HepG2 (cell line): ENCODE data around the gene FAM174C. TPM values are rescaled to one million over a fixed set of nuclear protein-coding genes. Genes with fewer than 3 reads are reported as not detected.
A peak's percentile ranks its signal among the peaks of the same experiment; 100 is the strongest.

Experiments used
- CBFB ChIP-seq: sonication (generic); formaldehyde crosslinking; IDR thresholded peaks from 2 replicates; pipeline ENCODE4 v1.4.0; 2020; ENCODE audit warnings: missing genetic modification reagents
- FOXA1 ChIP-seq, 2 experiments: fragments of 450-650 bp in 1 of 2; sonication (generic) in 1 of 2; formaldehyde crosslinking in 1 of 2; IDR thresholded peaks; 2 replicates each; pipeline versions ENCODE4 v1.4.0 to v1.6.1; 2016 to 2020; ENCODE audit warnings: missing genetic modification reagents in 1 of 2
- JUN ChIP-seq: sonication (generic); formaldehyde crosslinking; IDR thresholded peaks from 2 replicates; pipeline ENCODE4 v1.4.0; 2020; ENCODE audit warnings: mild to moderate bottlenecking, missing genetic modification reagents
- NFRKB ChIP-seq: fragments of 450-650 bp; IDR thresholded peaks from 2 replicates; pipeline ENCODE4 v1.6.1; 2017
- PAX8 ChIP-seq: sonication (generic); formaldehyde crosslinking; IDR thresholded peaks from 2 replicates; pipeline ENCODE4 v1.8.0; 2022; ENCODE audit warnings: mild to moderate bottlenecking, missing genetic modification reagents, borderline replicate concordance
- SCMH1 ChIP-seq: sonication (generic); formaldehyde crosslinking; IDR thresholded peaks from 2 replicates; pipeline ENCODE4 v1.9.0; 2021; ENCODE audit warnings: missing genetic modification reagents, mild to moderate bottlenecking, borderline replicate concordance
- SMARCC2 ChIP-seq: fragments of 450-650 bp; IDR thresholded peaks from 2 replicates; pipeline ENCODE4 v1.6.1; 2017; ENCODE audit warnings: antibody characterized with exemption, mild to moderate bottlenecking
- TBP ChIP-seq: sonication (generic); formaldehyde crosslinking; IDR thresholded peaks from 2 replicates; pipeline ENCODE4 v1.5.0; 2020; ENCODE audit warnings: missing genetic modification reagents
- ZC3H13 ChIP-seq: sonication (generic); formaldehyde crosslinking; IDR thresholded peaks from 2 replicates; pipeline ENCODE4 v1.8.1; 2023; ENCODE audit warnings: mild to moderate bottlenecking, missing genetic modification reagents, moderate library complexity
- ZFP36L1 ChIP-seq: sonication (generic); formaldehyde crosslinking; IDR thresholded peaks from 2 replicates; pipeline ENCODE4 v1.8.0; 2022; ENCODE audit warnings: mild to moderate bottlenecking, missing genetic modification reagents, moderate library complexity
- ZNF432 ChIP-seq: sonication (generic); formaldehyde crosslinking; IDR thresholded peaks from 2 replicates; pipeline ENCODE4 v1.5.0; 2020; ENCODE audit warnings: missing genetic modification reagents, mild to moderate bottlenecking, borderline replicate concordance
- ZNF510 ChIP-seq: sonication (generic); formaldehyde crosslinking; IDR thresholded peaks from 2 replicates; pipeline ENCODE4 v1.4.0; 2020; ENCODE audit warnings: low read depth, mild to moderate bottlenecking, missing genetic modification reagents
- ZNF737 ChIP-seq: sonication (generic); formaldehyde crosslinking; IDR thresholded peaks from 2 replicates; pipeline ENCODE4 v1.5.0; 2020; ENCODE audit warnings: missing genetic modification reagents, mild to moderate bottlenecking, borderline replicate concordance
- polyA plus RNA-seq, 8 experiments: library from polyadenylated mRNA; depleted of rRNA in 3 of 8; stranded (reverse) in 7 of 8; unstranded in 1 of 8; fragments of >200 nt; fragmentation: Illumina TruSeq in 4 of 8; extraction: Trizol in 4 of 8; gene quantifications; 2 replicates each; pipeline versions ENCODE4 v1.2.1 to v1.2.3, GENCODE V29; 2011 to 2016; ENCODE audit warnings: low read depth in 4 of 8, missing spikeins in 1 of 8, mixed read lengths in 1 of 8; ENCODE audit not compliant: insufficient read depth in 1 of 8
- total RNA-seq, 5 experiments: library from RNA; depleted of rRNA; stranded (reverse); fragments of >200 nt; fragmentation: Illumina TruSeq; extraction: Trizol; gene quantifications; 2 replicates each; pipeline ENCODE4 v1.2.3, GENCODE V29; 2016; ENCODE audit warnings: low read depth in 1 of 5
- TF ChIP-seq, protein P1 (sequence below): sonication (generic); formaldehyde crosslinking; IDR thresholded peaks from 2 replicates; pipeline ENCODE4 v1.5.0; 2020; ENCODE audit warnings: mild to moderate bottlenecking, missing genetic modification reagents
- TF ChIP-seq, protein P2 (sequence below): sonication (generic); formaldehyde crosslinking; IDR thresholded peaks from 2 replicates; pipeline ENCODE4 v1.5.0; 2020; ENCODE audit warnings: missing genetic modification reagents, mild to moderate bottlenecking, borderline replicate concordance
- TF ChIP-seq, protein P3 (sequence below), 2 experiments: sonication (generic) in 1 of 2; formaldehyde crosslinking in 1 of 2; IDR thresholded peaks; 2 replicates each; pipeline versions ENCODE4 v1.4.0 to v1.6.1; 2016 to 2020; ENCODE audit warnings: borderline replicate concordance in 1 of 2, low read depth in 1 of 2, mild to moderate bottlenecking in 1 of 2, missing genetic modification reagents in 1 of 2
- TF ChIP-seq, protein P4 (sequence below): sonication (generic); formaldehyde crosslinking; IDR thresholded peaks from 2 replicates; pipeline ENCODE4 v1.4.0; 2020; ENCODE audit warnings: missing genetic modification reagents, mild to moderate bottlenecking, borderline replicate concordance
- TF ChIP-seq, protein P5 (sequence below): IDR thresholded peaks from 2 replicates; pipeline ENCODE4 v1.6.1; 2016; ENCODE audit warnings: low read depth, borderline replicate concordance

FAM174C gene
- total and polyA plus RNA-seq, 2 of the 13 experiments (the other 11 are each of a cell fraction or from before 2014, with no cell fraction given) = 19.5 to 31.3 TPM

DNA sequence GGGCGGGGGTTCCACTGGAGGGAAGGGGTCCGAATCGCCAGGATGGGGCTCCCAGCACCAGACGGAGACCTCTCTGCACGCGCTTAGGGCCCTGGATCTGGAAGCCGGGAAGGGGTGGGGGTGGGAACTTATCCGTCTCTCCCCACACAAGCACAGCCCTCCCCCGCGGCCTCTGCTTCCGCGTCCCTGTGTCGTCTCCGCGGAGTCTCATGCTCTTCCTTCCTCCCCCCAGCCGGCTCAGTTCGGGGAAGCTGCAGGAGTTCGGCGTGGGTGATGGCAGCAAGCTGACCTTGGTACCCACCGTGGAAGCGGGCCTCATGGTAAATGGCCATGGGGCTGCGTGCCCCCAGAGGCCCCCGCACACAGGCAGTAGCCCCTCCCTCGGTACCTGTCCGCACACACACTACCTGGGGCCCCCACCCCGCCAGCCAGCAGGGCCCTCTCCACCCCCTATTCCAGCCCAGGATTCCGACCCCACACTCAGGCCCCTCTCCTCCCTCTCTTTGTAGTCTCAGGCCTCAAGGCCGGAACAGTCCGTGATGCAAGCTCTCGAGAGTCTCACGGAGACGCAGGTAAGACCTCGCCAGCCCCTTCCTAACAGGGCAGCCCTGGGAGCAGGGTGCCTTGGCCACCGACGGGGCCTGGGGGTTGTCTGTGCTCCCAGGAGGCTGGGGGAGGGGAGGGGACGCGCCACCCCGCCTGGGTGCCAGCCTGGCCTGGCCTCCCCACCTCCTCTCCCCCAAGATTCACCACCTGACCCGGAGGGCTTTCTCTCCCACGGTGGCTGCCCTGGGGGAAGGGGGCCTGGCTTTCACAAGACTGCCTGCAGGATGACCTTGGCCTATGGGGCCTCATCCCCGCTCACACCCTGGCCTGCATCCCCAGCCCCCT is 23.8 kb upstream of the FAM174C start (continued):
- TF ChIP-seq, protein P1, sequence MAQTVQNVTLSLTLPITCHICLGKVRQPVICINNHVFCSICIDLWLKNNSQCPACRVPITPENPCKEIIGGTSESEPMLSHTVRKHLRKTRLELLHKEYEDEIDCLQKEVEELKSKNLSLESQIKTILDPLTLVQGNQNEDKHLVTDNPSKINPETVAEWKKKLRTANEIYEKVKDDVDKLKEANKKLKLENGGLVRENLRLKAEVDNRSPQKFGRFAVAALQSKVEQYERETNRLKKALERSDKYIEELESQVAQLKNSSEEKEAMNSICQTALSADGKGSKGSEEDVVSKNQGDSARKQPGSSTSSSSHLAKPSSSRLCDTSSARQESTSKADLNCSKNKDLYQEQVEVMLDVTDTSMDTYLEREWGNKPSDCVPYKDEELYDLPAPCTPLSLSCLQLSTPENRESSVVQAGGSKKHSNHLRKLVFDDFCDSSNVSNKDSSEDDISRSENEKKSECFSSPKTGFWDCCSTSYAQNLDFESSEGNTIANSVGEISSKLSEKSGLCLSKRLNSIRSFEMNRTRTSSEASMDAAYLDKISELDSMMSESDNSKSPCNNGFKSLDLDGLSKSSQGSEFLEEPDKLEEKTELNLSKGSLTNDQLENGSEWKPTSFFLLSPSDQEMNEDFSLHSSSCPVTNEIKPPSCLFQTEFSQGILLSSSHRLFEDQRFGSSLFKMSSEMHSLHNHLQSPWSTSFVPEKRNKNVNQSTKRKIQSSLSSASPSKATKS (CRISPR knock-in tag) = no peak
- no peak for TF ChIP-seq ZNF510 (CRISPR knock-in tag)
- peak; percentile 82 for TF ChIP-seq ZC3H13 (CRISPR knock-in tag)
- TF ChIP-seq, protein P2, sequence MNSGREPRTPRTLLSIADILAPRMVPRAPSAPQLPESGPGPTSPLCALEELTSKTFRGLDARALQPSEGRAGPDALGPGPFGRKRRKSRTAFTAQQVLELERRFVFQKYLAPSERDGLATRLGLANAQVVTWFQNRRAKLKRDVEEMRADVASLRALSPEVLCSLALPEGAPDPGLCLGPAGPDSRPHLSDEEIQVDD (CRISPR knock-in tag) = no peak
- TF ChIP-seq ZNF432 (CRISPR knock-in tag) = no peak
- TF ChIP-seq NFRKB = no peak
- TF ChIP-seq JUN (CRISPR knock-in tag) = no peak
- TF ChIP-seq FOXA1 (IDR thresholded peaks at IDR 0.05) = no peak
- TF ChIP-seq FOXA1 (CRISPR knock-in tag; IDR thresholded peaks at IDR 0.05) = no peak
- TF ChIP-seq PAX8 (CRISPR knock-in tag) = no peak
- no peak for TF ChIP-seq SMARCC2
- TF ChIP-seq, protein P3, sequence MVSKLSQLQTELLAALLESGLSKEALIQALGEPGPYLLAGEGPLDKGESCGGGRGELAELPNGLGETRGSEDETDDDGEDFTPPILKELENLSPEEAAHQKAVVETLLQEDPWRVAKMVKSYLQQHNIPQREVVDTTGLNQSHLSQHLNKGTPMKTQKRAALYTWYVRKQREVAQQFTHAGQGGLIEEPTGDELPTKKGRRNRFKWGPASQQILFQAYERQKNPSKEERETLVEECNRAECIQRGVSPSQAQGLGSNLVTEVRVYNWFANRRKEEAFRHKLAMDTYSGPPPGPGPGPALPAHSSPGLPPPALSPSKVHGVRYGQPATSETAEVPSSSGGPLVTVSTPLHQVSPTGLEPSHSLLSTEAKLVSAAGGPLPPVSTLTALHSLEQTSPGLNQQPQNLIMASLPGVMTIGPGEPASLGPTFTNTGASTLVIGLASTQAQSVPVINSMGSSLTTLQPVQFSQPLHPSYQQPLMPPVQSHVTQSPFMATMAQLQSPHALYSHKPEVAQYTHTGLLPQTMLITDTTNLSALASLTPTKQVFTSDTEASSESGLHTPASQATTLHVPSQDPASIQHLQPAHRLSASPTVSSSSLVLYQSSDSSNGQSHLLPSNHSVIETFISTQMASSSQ (IDR thresholded peaks at IDR 0.05; ENCODE audit: low read depth) = no peak
- TF ChIP-seq, protein P3 (CRISPR knock-in tag; IDR thresholded peaks at IDR 0.05; ENCODE audit: borderline replicate concordance) = no peak; the same call in 1 of the 2 replicates
- no peak; the same call in none of the 2 replicates for TF ChIP-seq CBFB (CRISPR knock-in tag)
- no peak for TF ChIP-seq ZFP36L1 (CRISPR knock-in tag)
- TF ChIP-seq, protein P4, sequence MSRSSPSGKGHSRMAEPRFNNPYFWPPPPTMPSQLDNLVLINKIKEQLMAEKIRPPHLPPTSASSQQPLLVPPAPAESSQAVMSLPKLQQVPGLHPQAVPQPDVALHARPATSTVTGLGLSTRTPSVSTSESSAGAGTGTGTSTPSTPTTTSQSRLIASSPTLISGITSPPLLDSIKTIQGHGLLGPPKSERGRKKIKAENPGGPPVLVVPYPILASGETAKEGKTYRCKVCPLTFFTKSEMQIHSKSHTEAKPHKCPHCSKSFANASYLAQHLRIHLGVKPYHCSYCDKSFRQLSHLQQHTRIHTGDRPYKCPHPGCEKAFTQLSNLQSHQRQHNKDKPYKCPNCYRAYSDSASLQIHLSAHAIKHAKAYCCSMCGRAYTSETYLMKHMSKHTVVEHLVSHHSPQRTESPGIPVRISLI (CRISPR knock-in tag) = no peak
- no peak for TF ChIP-seq SCMH1 (CRISPR knock-in tag)
- no peak for TF ChIP-seq ZNF737 (CRISPR knock-in tag)
- TF ChIP-seq TBP (CRISPR knock-in tag) = no peak
- TF ChIP-seq, protein P5, sequence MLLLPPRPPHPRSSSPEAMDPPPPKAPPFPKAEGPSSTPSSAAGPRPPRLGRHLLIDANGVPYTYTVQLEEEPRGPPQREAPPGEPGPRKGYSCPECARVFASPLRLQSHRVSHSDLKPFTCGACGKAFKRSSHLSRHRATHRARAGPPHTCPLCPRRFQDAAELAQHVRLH (CRISPR knock-in tag) = no peak
